Adrenal gland (tissue), 5 donors: ENCODE measurements around the gene PCDH9.

Experiments used
- CTCF ChIP-seq, 6 experiments: fragments of 450-650 bp in 4 of 6; fragments of 200-600 bp in 2 of 6; sonication (generic) in 1 of 6; IDR thresholded peaks; 1 replicate in 5 of 6; 2 replicates in 1 of 6; pipeline versions ENCODE4 v1.5.1 to v1.8.0; 2016 to 2021; ENCODE audit warnings: antibody characterized with exemption in 6 of 6, mild to moderate bottlenecking in 2 of 6, moderate library complexity in 1 of 6
- POLR2A ChIP-seq, 2 donors: fragments of 450-650 bp; IDR thresholded peaks; one replicate each; pipeline ENCODE4 v1.6.1; 2017; ENCODE audit warnings: antibody characterized with exemption in 2 of 2, mild to moderate bottlenecking in 2 of 2, moderate library complexity in 1 of 2
- donor health status: DM: no; HTN: no; CAD: no.

GRCh38 chr13:67226696-67227095 is 3.4 kb downstream of the PCDH9 start:
- no peak for TF ChIP-seq CTCF (IDR thresholded peaks at IDR 0.05)
- TF ChIP-seq POLR2A (IDR thresholded peaks at IDR 0.05) = no peak
